ENCODE data around the gene MYH10. TPM values are rescaled to one million over a fixed set of nuclear protein-coding genes. Genes with fewer than 3 reads are reported as not detected.

MYH10 gene
- total and polyA plus RNA-seq, 4 donors, result 9.1 to 79.1 (median 25.9) TPM

- TF ChIP-seq GABPA (IDR thresholded peaks at IDR 0.05 in 1 of 2, conservative IDR thresholded peaks at IDR 0.05 in 1 of 2), result no peak
- TF ChIP-seq SP1 (IDR thresholded peaks at IDR 0.05), result no peak
- no peak for TF ChIP-seq NR2F2 (IDR thresholded peaks at IDR 0.05)
- TF ChIP-seq JUND (IDR thresholded peaks at IDR 0.05), result no peak
Observed at GRCh38 chr17:8672326-8672725, 41.8 kb upstream of the MYH10 start (continued).

- H3K4me3 ChIP-seq (ENCODE audit: low read depth in 1 of 3, low read length in 3 of 3), result no peak overlapping the region
- H3K27me3 ChIP-seq (ENCODE audit: control insufficient read depth in 4 of 4, insufficient read depth in 4 of 4, low read length in 3 of 4), result no peaks in the 10 kb centered on the region
- no peaks in the 10 kb centered on the region for H3K4me1 ChIP-seq (ENCODE audit: control insufficient read depth in 4 of 4, insufficient read depth in 4 of 4, low read length in 3 of 4)
- TF ChIP-seq EGR1 (IDR thresholded peaks at IDR 0.05; ENCODE audit: low read depth in 2 of 2) (no peak), RAD21 (IDR thresholded peaks at IDR 0.05) (no peak), HNF4A (conservative IDR thresholded peaks at IDR 0.05) (no peak), REST (IDR thresholded peaks at IDR 0.05) (no peak), GABPA (IDR thresholded peaks at IDR 0.05 in 1 of 2, conservative IDR thresholded peaks at IDR 0.05 in 1 of 2) (no peak), NR2F2 (IDR thresholded peaks at IDR 0.05) (no peak), YY1 (IDR thresholded peaks at IDR 0.05) (no peak), HNF4G (IDR thresholded peaks at IDR 0.05) (no peak), TAF1 (conservative IDR thresholded peaks at IDR 0.05) (no peak), RXRA (IDR thresholded peaks at IDR 0.05) (no peak), MAX (IDR thresholded peaks at IDR 0.05) (no peak), SP1 (IDR thresholded peaks at IDR 0.05) (no peak), ZBTB33 (IDR thresholded peaks at IDR 0.05) (no peak), FOXA1 (IDR thresholded peaks at IDR 0.05) (no peak), JUND (IDR thresholded peaks at IDR 0.05) (no peak), ATF3 (IDR thresholded peaks at IDR 0.05) (no peak), FOXA2 (IDR thresholded peaks at IDR 0.05) (no peak), CTCF (IDR thresholded peaks at IDR 0.05; ENCODE audit: low read depth, low read length, missing input control) (no peak)
- H3K9ac ChIP-seq (ENCODE audit: low read depth in 1 of 2, low read length in 2 of 2), result no peak overlapping the region
- no peaks in the 10 kb centered on the region for H3K36me3 ChIP-seq (ENCODE audit: control insufficient read depth in 4 of 4, insufficient read depth in 3 of 4, low read depth in 1 of 4, low read length in 3 of 4)
- no peak for DNase-seq (ENCODE audit: low spot score)
- 56% methylated on average over 4 of the region's 4 CpGs for WGBS
- no peaks in the 10 kb centered on the region for H3K9me3 ChIP-seq (ENCODE audit: control insufficient read depth in 4 of 4, low read length in 3 of 4)
- no peak overlapping the region for H3K27ac ChIP-seq (ENCODE audit: low read depth in 1 of 2, low read length in 2 of 2)
Observed at GRCh38 chr17:8670421-8670820, 39.9 kb upstream of the MYH10 start.

Data from liver (tissue), 9 donors.